Thyroid gland (tissue), 4 donors: ENCODE data around the gene EXOC3L1. TPM values are rescaled to one million over a fixed set of nuclear protein-coding genes. Genes with fewer than 3 reads are reported as not detected.
A peak's percentile ranks its signal among the peaks of the same experiment; 100 is the strongest.

Experiments
- DNase-seq, 2 donors: peaks; one replicate each; pipeline ENCODE4 v3.0.0-alpha.2; 2019
- H3K27ac ChIP-seq, 3 donors: fragments of 200-600 bp; sonication (generic); 1 replicate in 2 of 3; 2 replicates in 1 of 3; pipeline ENCODE4 v1.5.1; 2016 to 2019; ENCODE audit warnings: mild to moderate bottlenecking in 1 of 3, moderate library complexity in 1 of 3
- H3K27me3 ChIP-seq: fragments of 200-600 bp; sonication (generic); one replicate; pipeline ENCODE4 v1.5.1; 2019
- H3K36me3 ChIP-seq, 2 donors: fragments of 200-600 bp; sonication (generic); one replicate each; pipeline ENCODE4 v1.5.1; 2016 to 2019
- H3K4me1 ChIP-seq, 2 donors: fragments of 200-600 bp; sonication (generic); one replicate each; pipeline ENCODE4 v1.5.1; 2017 to 2019
- H3K4me3 ChIP-seq, 3 donors: fragments of 200-600 bp; sonication (generic); replicated peaks in 1 of 3; 1 replicate in 2 of 3; 2 replicates in 1 of 3; pipeline ENCODE4 v1.5.1; 2016; ENCODE audit warnings: mild to moderate bottlenecking in 1 of 3
- H3K9me3 ChIP-seq: fragments of 200-600 bp; sonication (generic); one replicate; pipeline ENCODE4 v1.5.1; 2017
- POLR2A ChIP-seq, 2 donors: fragments of 450-650 bp; IDR thresholded peaks; one replicate each; pipeline ENCODE4 v1.6.1; 2017; ENCODE audit warnings: antibody characterized with exemption in 2 of 2, mild to moderate bottlenecking in 2 of 2, moderate library complexity in 1 of 2
- WGBS, 2 donors: methylation state at CpG; one replicate each; pipeline ENCODE4 v1.1.5; 2017; 5-methylcytosine and 5-hydroxymethylcytosine counted together
- intact Hi-C: fragments of 100-400 bp; cut with DNase I; formaldehyde crosslinking; loops from one replicate; pipeline ENCODE4 v1.15.1; 2023
- total RNA-seq, 4 donors: library from RNA; depleted of rRNA; stranded (reverse); fragments of >200 nt; gene quantifications; one replicate each; pipeline ENCODE4 v1.2.3, GENCODE V29; 2016
- TF ChIP-seq, protein P1 (sequence below), 6 experiments: fragments of 200-600 bp in 3 of 6; fragments of 450-650 bp in 3 of 6; sonication (generic) in 3 of 6; IDR thresholded peaks; one replicate each; pipeline ENCODE4 v1.5.1; 2016 to 2019; ENCODE audit warnings: antibody characterized with exemption in 6 of 6, mild to moderate bottlenecking in 2 of 6, inconsistent platforms in 1 of 6, moderate library complexity in 1 of 6

EXOC3L1 gene
- total RNA-seq, 4 donors from 2014 or later = 5.9 to 8.6 (median 7.6) TPM

- Histone ChIP-seq H3K27me3 (no peaks in the 10 kb centered on the region), H3K4me3 (no peak overlapping the region), H3K4me1 (peaks cover 20 to 30% of the 10 kb centered on the region in 2 donors), H3K36me3 (peaks cover 29 to 36% of the 10 kb centered on the region in 2 donors), H3K9me3 (no peaks in the 10 kb centered on the region), H3K27ac (no peak overlapping the region)
- no peak for TF ChIP-seq POLR2A (IDR thresholded peaks at IDR 0.05)
- TF ChIP-seq, protein P1, sequence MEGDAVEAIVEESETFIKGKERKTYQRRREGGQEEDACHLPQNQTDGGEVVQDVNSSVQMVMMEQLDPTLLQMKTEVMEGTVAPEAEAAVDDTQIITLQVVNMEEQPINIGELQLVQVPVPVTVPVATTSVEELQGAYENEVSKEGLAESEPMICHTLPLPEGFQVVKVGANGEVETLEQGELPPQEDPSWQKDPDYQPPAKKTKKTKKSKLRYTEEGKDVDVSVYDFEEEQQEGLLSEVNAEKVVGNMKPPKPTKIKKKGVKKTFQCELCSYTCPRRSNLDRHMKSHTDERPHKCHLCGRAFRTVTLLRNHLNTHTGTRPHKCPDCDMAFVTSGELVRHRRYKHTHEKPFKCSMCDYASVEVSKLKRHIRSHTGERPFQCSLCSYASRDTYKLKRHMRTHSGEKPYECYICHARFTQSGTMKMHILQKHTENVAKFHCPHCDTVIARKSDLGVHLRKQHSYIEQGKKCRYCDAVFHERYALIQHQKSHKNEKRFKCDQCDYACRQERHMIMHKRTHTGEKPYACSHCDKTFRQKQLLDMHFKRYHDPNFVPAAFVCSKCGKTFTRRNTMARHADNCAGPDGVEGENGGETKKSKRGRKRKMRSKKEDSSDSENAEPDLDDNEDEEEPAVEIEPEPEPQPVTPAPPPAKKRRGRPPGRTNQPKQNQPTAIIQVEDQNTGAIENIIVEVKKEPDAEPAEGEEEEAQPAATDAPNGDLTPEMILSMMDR (IDR thresholded peaks at IDR 0.05) = no peak
- intact Hi-C loops = no loop called here
- DNase-seq = no peak
Measured at GRCh38 chr16:67193536-67193935, 3.6 kb upstream of the EXOC3L1 start.

GRCh38 chr16:67192781-67193361 lies 2.9 kb upstream of the EXOC3L1 start:
- 27 to 37% methylated on average over 17 of the region's 17 CpGs for WGBS, 2 donors
- no peaks in the 10 kb centered on the region for H3K27me3 ChIP-seq
- no peak for DNase-seq
- H3K9me3 ChIP-seq = no peaks in the 10 kb centered on the region
- peaks cover 29 to 36% of the 10 kb centered on the region in 2 donors for H3K36me3 ChIP-seq
- H3K4me1 ChIP-seq = peaks cover 14 to 23% of the 10 kb centered on the region in 2 donors
- peak overlapping the region in 2 of 3 donors; percentile 54 to 61 for H3K27ac ChIP-seq
- intact Hi-C loops = no loop called here
- peak overlapping the region; percentile 7 to 98 (median 94) for H3K4me3 ChIP-seq
- no peak for TF ChIP-seq POLR2A (IDR thresholded peaks at IDR 0.05)
- TF ChIP-seq, protein P1 (IDR thresholded peaks at IDR 0.05) = no peak

DNA sequence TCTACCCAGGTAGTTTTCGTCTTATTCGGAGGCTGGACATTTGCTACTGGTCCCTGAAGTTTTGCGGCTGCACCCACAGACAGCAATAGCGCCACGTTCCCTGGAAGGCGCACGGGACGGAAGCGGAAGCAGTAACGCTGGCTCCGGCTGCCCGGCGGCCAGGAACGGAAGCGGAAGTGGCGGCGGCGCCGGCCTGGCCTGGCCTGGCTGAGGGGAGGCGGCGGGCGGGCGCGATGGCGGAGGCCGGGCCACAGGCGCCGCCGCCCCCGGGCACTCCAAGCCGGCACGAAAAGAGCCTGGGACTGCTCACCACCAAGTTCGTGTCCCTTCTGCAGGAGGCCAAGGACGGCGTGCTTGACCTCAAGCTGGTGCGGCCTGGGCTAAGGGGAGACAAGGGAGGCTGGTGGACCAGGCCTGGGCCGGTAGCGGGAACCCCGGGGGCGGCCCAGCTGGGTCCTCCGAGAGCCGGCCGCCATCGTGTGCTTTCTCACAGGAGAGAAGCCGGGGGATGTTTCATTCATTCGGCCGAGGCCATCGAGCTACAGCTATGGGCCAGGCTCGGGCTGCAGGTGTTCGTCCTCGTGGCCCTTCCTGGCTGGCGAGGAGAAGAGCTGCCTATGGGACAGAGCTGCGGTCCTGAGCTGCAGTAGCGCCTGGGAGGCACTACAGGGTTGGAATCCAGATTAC lies 2.2 kb upstream of the EXOC3L1 start, which contains the start of gene E2F4:
Gene E2F4, plus strand, starts transcription at position 161 of the 687 bp plus-strand sequence. Its CDS starts 73 bp downstream, at position 234.
- Histone ChIP-seq H3K4me3 (peak within 1 kb of the TSS; percentile 7 to 98 (median 94)), H3K4me1 (peaks cover 12 to 21% of the 10 kb centered on the region in 2 donors), H3K27ac (peak within 1 kb of the TSS; percentile 38 to 61 (median 54)), H3K36me3 (peaks cover 25 to 31% of the 10 kb centered on the region in 2 donors), H3K9me3 (no peaks in the 10 kb centered on the region), H3K27me3 (no peaks in the 10 kb centered on the region)
- TF ChIP-seq POLR2A (IDR thresholded peaks at IDR 0.05) = peak in 1 of 2 donors; percentile 75
- TF ChIP-seq, protein P1 (IDR thresholded peaks at IDR 0.05) = peak in 2 of 6 experiments; percentile 6 to 16
- WGBS, 2 donors = 0 to 1% methylated on average over 14 to 28 of the region's 54 CpGs
- DNase-seq = peak; percentile 90 to 93
- intact Hi-C loops = no loop called here

- peak overlapping the region in 1 of 3 donors; percentile 98 for H3K4me3 ChIP-seq
- intact Hi-C loops = no loop called here
- 27 to 31% methylated on average over 9 of the region's 9 CpGs for whole genome bisulfite sequencing, 2 donors
- peaks cover 19 to 25% of the 10 kb centered on the region in 2 donors for H3K36me3 ChIP-seq
- H3K27ac ChIP-seq = no peak overlapping the region
- DNase-seq = no peak
- H3K4me1 ChIP-seq = peaks cover 12 to 21% of the 10 kb centered on the region in 2 donors
- no peaks in the 10 kb centered on the region for H3K9me3 ChIP-seq
- H3K27me3 ChIP-seq = no peaks in the 10 kb centered on the region
- no peak for TF ChIP-seq POLR2A (IDR thresholded peaks at IDR 0.05)
Measured at GRCh38 chr16:67191411-67191994, 1.6 kb upstream of the EXOC3L1 start.

DNA sequence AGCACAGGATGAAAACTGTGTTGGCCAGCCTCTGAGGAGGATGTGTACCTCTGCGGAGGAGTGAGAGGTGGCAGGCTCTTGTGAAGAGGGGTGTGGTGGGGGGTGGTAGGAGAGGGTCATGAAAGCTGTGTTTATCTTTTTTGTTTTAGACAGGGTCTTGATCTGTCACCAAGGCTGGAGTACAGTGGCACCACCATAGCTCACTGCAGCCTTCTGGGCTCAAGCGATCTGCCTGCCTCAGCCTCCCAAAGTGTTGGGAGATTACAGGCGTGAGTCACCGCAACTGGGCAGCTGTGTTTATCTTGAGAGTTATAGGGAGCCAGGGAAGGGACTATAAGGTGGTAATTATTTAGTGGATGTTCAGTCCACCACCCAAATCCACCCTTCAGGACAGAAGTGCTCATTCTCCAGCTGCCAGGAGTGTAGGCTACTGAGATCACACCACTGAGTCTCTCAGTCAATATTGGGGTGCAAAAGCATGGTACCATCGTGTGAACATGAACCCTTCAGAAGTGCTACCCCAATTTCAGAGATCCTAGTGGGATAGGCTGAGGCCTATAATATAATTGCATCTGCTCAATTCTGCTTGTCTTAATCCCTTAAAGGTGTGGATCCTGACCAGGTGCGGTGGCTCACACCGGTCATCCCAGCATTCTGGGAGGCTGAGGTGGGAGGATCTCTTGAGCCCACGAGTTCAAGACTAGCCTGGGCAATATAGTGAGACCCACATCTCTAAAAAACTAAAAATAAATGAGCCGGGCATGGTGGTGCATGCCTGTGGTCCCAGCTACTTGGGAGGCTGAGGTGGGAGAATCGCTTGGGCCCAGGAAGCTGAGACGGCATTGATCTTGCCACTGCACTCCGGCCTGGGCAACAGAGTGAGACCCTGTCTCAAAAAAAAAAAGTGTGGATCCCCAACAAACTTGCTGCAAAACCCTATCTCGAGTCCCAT lies 788 bp upstream of the EXOC3L1 start:
- H3K4me3 ChIP-seq = no peak overlapping the region
- peaks cover 11 to 17% of the 10 kb centered on the region in 2 donors for H3K36me3 ChIP-seq
- peaks cover 12 to 24% of the 10 kb centered on the region in 2 donors for H3K4me1 ChIP-seq
- 78 to 82% methylated on average over 12 to 13 of the region's 13 CpGs for WGBS, 2 donors
- H3K27me3 ChIP-seq = no peaks in the 10 kb centered on the region
- H3K9me3 ChIP-seq = no peaks in the 10 kb centered on the region
- DNase-seq = no peak
- no peak for TF ChIP-seq POLR2A (IDR thresholded peaks at IDR 0.05)
- TF ChIP-seq, protein P1 (IDR thresholded peaks at IDR 0.05) = no peak
- H3K27ac ChIP-seq = no peak overlapping the region
- intact Hi-C loops = no loop called here
